GM23338 (cell line): ENCODE measurements around the gene CERS5. TPM values are rescaled to one million over a fixed set of nuclear protein-coding genes. Genes with fewer than 3 reads are reported as not detected.

Experiments used
- ATAC-seq: fragments of 200-7000 bp; cut with Tn5 transposase; 3 replicates; pipeline ENCODE4 v1.9.1; 2020
- DNase-seq: peaks from one replicate; pipeline ENCODE4 v3.0.0-alpha.2; 2015; ENCODE audit warnings: low spot score
- H2AFZ ChIP-seq: fragments of 200-600 bp; sonication (generic); 2 replicates; pipeline ENCODE4 v1.8.0; 2016; ENCODE audit warnings: antibody characterized with exemption, mild to moderate bottlenecking, moderate library complexity
- H3F3A ChIP-seq: fragments of 200-600 bp; sonication (generic); replicated peaks from 2 replicates; pipeline ENCODE4 v1.8.0; 2017; ENCODE audit warnings: antibody characterized with exemption, mixed run types, low read depth
- H3K27ac ChIP-seq: fragments of 200-600 bp; sonication (generic); 2 replicates; pipeline ENCODE4 v1.6.1; 2016; ENCODE audit warnings: low read depth
- H3K27me3 ChIP-seq: fragments of 200-600 bp; sonication (generic); 2 replicates; pipeline ENCODE4 v1.8.0; 2016; ENCODE audit warnings: mild to moderate bottlenecking, mixed run types, moderate library complexity; ENCODE audit not compliant: insufficient read depth
- H3K36me3 ChIP-seq: fragments of 200-600 bp; sonication (generic); 2 replicates; pipeline ENCODE4 v1.8.0; 2016; ENCODE audit warnings: mild to moderate bottlenecking; ENCODE audit not compliant: insufficient read depth
- H3K4me1 ChIP-seq: fragments of 200-600 bp; sonication (generic); 2 replicates; pipeline ENCODE4 v1.8.0; 2016; ENCODE audit warnings: mild to moderate bottlenecking, moderate library complexity; ENCODE audit not compliant: insufficient read depth
- H3K4me2 ChIP-seq: fragments of 200-600 bp; sonication (generic); 2 replicates; pipeline ENCODE4 v1.7.1; 2017; ENCODE audit warnings: mixed run types
- H3K4me3 ChIP-seq: fragments of 200-600 bp; sonication (generic); 2 replicates; pipeline ENCODE4 v1.6.1; 2016; ENCODE audit warnings: mixed run types
- H3K79me2 ChIP-seq: fragments of 200-600 bp; sonication (generic); replicated peaks from 2 replicates; pipeline ENCODE4 v1.8.0; 2017; ENCODE audit warnings: mild to moderate bottlenecking; ENCODE audit not compliant: insufficient read depth
- H3K9me2 ChIP-seq: fragments of 200-600 bp; sonication (generic); 2 replicates; pipeline ENCODE4 v1.8.0; 2017; ENCODE audit not compliant: insufficient read depth
- H4K20me1 ChIP-seq: fragments of 200-600 bp; sonication (generic); replicated peaks from 2 replicates; pipeline ENCODE4 v1.8.0; 2017; ENCODE audit warnings: mild to moderate bottlenecking; ENCODE audit not compliant: insufficient read depth
- H3K27ac Mint-ChIP-seq: 2 replicates; pipeline ENCODE4 v1.8.0; 2020; ENCODE audit warnings: inconsistent platforms, mild to moderate bottlenecking, moderate library complexity, mixed read lengths
- H3K27me3 Mint-ChIP-seq: 3 replicates; pipeline ENCODE4 v1.8.0; 2022; ENCODE audit warnings: low read depth, mild to moderate bottlenecking, moderate library complexity, mixed read lengths, inconsistent platforms; ENCODE audit not compliant: insufficient read depth, poor library complexity
- H3K36me3 Mint-ChIP-seq: 3 replicates; pipeline ENCODE4 v1.8.0; 2021; ENCODE audit warnings: low read depth, mild to moderate bottlenecking, inconsistent platforms, moderate library complexity, mixed read lengths
- H3K4me1 Mint-ChIP-seq: 3 replicates; pipeline ENCODE4 v1.8.0; 2020; ENCODE audit warnings: mild to moderate bottlenecking, inconsistent platforms, mixed read lengths
- H3K4me3 Mint-ChIP-seq: 3 replicates; pipeline ENCODE4 v1.8.0; 2021; ENCODE audit warnings: moderate library complexity, mild to moderate bottlenecking, inconsistent platforms, mixed read lengths
- H3K9me3 Mint-ChIP-seq: 3 replicates; pipeline ENCODE4 v1.8.0; 2020; ENCODE audit warnings: moderate library complexity, mild to moderate bottlenecking, inconsistent platforms, mixed read lengths
- CREB1 ChIP-seq: fragments of 250-450 bp; sonication (Bioruptor Pico); IDR thresholded peaks from 2 replicates; pipeline ENCODE4 v1.5.0; 2020; ENCODE audit warnings: low read depth, mild to moderate bottlenecking, moderate library complexity
- CTCF ChIP-seq, 2 experiments: fragments of 200-600 bp in 1 of 2; sonication (generic) in 1 of 2; conservative IDR thresholded peaks; 2 replicates each; pipeline versions ENCODE4 v1.5.1 to v1.6.1; 2016 to 2017; ENCODE audit warnings: antibody characterized with exemption in 2 of 2, low read depth in 2 of 2, mild to moderate bottlenecking in 2 of 2, moderate library complexity in 1 of 2
- EZH2 ChIP-seq: fragments of 200-600 bp; sonication (generic); IDR thresholded peaks from one replicate; pipeline ENCODE4 v1.8.0; 2017; ENCODE audit warnings: antibody characterized with exemption, mild to moderate bottlenecking, low read depth; ENCODE audit not compliant: unreplicated experiment
- EZH2phosphoT487 ChIP-seq: fragments of 200-600 bp; sonication (generic); IDR thresholded peaks from one replicate; pipeline ENCODE4 v1.8.1; 2018; ENCODE audit warnings: antibody characterized with exemption; ENCODE audit not compliant: unreplicated experiment
- JUNB ChIP-seq: IDR thresholded peaks from one replicate; pipeline ENCODE4 v1.6.1; 2016; ENCODE audit warnings: antibody characterized with exemption; ENCODE audit not compliant: unreplicated experiment
- NANOG ChIP-seq: IDR thresholded peaks from 2 replicates; pipeline ENCODE4 v1.6.1; 2016; ENCODE audit warnings: antibody characterized with exemption, borderline replicate concordance
- POLR2AphosphoS5 ChIP-seq: IDR thresholded peaks from 2 replicates; pipeline ENCODE4 v1.6.1; 2016; ENCODE audit warnings: antibody characterized with exemption, low read depth
- STAT1 ChIP-seq: IDR thresholded peaks from one replicate; pipeline ENCODE4 v1.6.1; 2016; ENCODE audit warnings: antibody characterized with exemption; ENCODE audit not compliant: unreplicated experiment
- ZNF114 ChIP-seq: fragments of 250-450 bp; sonication (Bioruptor Pico); IDR thresholded peaks from 2 replicates; pipeline ENCODE4 v1.5.0; 2020; ENCODE audit warnings: mild to moderate bottlenecking, moderate library complexity
- ZNF331 ChIP-seq: fragments of 250-450 bp; sonication (Bioruptor Pico); IDR thresholded peaks from 2 replicates; pipeline ENCODE4 v1.5.0; 2020; ENCODE audit warnings: low read depth, mild to moderate bottlenecking, moderate library complexity
- polyA plus RNA-seq: library from polyadenylated mRNA; unstranded; fragments of >200 nt; fragmentation: Nextera tagmentation; extraction: Ambion mirVana; gene quantifications from 2 replicates; pipeline ENCODE4 v1.2.1, GENCODE V29; 2016
- total RNA-seq: library from RNA; depleted of rRNA; stranded (reverse); fragments of >200 nt; shearing (Covaris generic); gene quantifications from 2 replicates; pipeline ENCODE4 v1.2.3, GENCODE V29; 2014
- TF ChIP-seq, protein P1 (sequence below): IDR thresholded peaks from 2 replicates; pipeline ENCODE4 v1.6.1; 2016; ENCODE audit warnings: antibody characterized with exemption
- TF ChIP-seq, protein P2 (sequence below): IDR thresholded peaks from one replicate; pipeline ENCODE4 v1.6.1; 2018; ENCODE audit warnings: antibody characterized with exemption; ENCODE audit not compliant: unreplicated experiment
- TF ChIP-seq, protein P3 (sequence below): fragments of 250-450 bp; sonication (Bioruptor Pico); IDR thresholded peaks from 2 replicates; pipeline ENCODE4 v1.5.0; 2020; ENCODE audit warnings: mild to moderate bottlenecking, moderate library complexity

CERS5 gene
- total and polyA plus RNA-seq, 2 experiments from 2014 or later, result 42.7 to 56.5 TPM

GRCh38 chr12:50212071-50212467 is 44.9 kb upstream of the CERS5 start:
- no peaks in the 10 kb centered on the region for H3K36me3 ChIP-seq
- no peaks in the 10 kb centered on the region; the same call in 2 of the 3 replicates for H3K9me3 Mint-ChIP-seq
- peaks cover 7% of the 10 kb centered on the region; the same call in 1 of the 3 replicates for H3K36me3 Mint-ChIP-seq
- no peaks in the 10 kb centered on the region for H3F3A ChIP-seq
- no peak for DNase-seq
- H3K4me1 ChIP-seq, result 0 out of 2 replicates have a peak, but pooled peaks cover 16% of the 10 kb centered on the region
- H3K27ac Mint-ChIP-seq, result no peak overlapping the region
- H3K4me3 Mint-ChIP-seq, result no peak overlapping the region
- H3K79me2 ChIP-seq, result peaks cover 68% of the 10 kb centered on the region
- ATAC-seq, result no peak
- H4K20me1 ChIP-seq, result peaks cover 5% of the 10 kb centered on the region
- H3K27me3 Mint-ChIP-seq, result peaks cover 2% of the 10 kb centered on the region
- no peak overlapping the region for H2AFZ ChIP-seq
- H3K27ac ChIP-seq, result no peak overlapping the region
- TF ChIP-seq EZH2phosphoT487 (no peak), POLR2AphosphoS5 (no peak), STAT1 (no peak), JUNB (no peak), CREB1 (CRISPR knock-in tag) (no peak), CTCF (conservative IDR thresholded peaks at IDR 0.05; ENCODE audit: low read depth in 2 of 2) (no peak), EZH2 (no peak), ZNF114 (CRISPR knock-in tag) (no peak), ZNF331 (CRISPR knock-in tag) (no peak), NANOG (no peak)
- TF ChIP-seq, protein P1, sequence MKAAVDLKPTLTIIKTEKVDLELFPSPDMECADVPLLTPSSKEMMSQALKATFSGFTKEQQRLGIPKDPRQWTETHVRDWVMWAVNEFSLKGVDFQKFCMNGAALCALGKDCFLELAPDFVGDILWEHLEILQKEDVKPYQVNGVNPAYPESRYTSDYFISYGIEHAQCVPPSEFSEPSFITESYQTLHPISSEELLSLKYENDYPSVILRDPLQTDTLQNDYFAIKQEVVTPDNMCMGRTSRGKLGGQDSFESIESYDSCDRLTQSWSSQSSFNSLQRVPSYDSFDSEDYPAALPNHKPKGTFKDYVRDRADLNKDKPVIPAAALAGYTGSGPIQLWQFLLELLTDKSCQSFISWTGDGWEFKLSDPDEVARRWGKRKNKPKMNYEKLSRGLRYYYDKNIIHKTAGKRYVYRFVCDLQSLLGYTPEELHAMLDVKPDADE, result no peak
- TF ChIP-seq, protein P2, sequence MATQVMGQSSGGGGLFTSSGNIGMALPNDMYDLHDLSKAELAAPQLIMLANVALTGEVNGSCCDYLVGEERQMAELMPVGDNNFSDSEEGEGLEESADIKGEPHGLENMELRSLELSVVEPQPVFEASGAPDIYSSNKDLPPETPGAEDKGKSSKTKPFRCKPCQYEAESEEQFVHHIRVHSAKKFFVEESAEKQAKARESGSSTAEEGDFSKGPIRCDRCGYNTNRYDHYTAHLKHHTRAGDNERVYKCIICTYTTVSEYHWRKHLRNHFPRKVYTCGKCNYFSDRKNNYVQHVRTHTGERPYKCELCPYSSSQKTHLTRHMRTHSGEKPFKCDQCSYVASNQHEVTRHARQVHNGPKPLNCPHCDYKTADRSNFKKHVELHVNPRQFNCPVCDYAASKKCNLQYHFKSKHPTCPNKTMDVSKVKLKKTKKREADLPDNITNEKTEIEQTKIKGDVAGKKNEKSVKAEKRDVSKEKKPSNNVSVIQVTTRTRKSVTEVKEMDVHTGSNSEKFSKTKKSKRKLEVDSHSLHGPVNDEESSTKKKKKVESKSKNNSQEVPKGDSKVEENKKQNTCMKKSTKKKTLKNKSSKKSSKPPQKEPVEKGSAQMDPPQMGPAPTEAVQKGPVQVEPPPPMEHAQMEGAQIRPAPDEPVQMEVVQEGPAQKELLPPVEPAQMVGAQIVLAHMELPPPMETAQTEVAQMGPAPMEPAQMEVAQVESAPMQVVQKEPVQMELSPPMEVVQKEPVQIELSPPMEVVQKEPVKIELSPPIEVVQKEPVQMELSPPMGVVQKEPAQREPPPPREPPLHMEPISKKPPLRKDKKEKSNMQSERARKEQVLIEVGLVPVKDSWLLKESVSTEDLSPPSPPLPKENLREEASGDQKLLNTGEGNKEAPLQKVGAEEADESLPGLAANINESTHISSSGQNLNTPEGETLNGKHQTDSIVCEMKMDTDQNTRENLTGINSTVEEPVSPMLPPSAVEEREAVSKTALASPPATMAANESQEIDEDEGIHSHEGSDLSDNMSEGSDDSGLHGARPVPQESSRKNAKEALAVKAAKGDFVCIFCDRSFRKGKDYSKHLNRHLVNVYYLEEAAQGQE, result no peak
- TF ChIP-seq, protein P3, sequence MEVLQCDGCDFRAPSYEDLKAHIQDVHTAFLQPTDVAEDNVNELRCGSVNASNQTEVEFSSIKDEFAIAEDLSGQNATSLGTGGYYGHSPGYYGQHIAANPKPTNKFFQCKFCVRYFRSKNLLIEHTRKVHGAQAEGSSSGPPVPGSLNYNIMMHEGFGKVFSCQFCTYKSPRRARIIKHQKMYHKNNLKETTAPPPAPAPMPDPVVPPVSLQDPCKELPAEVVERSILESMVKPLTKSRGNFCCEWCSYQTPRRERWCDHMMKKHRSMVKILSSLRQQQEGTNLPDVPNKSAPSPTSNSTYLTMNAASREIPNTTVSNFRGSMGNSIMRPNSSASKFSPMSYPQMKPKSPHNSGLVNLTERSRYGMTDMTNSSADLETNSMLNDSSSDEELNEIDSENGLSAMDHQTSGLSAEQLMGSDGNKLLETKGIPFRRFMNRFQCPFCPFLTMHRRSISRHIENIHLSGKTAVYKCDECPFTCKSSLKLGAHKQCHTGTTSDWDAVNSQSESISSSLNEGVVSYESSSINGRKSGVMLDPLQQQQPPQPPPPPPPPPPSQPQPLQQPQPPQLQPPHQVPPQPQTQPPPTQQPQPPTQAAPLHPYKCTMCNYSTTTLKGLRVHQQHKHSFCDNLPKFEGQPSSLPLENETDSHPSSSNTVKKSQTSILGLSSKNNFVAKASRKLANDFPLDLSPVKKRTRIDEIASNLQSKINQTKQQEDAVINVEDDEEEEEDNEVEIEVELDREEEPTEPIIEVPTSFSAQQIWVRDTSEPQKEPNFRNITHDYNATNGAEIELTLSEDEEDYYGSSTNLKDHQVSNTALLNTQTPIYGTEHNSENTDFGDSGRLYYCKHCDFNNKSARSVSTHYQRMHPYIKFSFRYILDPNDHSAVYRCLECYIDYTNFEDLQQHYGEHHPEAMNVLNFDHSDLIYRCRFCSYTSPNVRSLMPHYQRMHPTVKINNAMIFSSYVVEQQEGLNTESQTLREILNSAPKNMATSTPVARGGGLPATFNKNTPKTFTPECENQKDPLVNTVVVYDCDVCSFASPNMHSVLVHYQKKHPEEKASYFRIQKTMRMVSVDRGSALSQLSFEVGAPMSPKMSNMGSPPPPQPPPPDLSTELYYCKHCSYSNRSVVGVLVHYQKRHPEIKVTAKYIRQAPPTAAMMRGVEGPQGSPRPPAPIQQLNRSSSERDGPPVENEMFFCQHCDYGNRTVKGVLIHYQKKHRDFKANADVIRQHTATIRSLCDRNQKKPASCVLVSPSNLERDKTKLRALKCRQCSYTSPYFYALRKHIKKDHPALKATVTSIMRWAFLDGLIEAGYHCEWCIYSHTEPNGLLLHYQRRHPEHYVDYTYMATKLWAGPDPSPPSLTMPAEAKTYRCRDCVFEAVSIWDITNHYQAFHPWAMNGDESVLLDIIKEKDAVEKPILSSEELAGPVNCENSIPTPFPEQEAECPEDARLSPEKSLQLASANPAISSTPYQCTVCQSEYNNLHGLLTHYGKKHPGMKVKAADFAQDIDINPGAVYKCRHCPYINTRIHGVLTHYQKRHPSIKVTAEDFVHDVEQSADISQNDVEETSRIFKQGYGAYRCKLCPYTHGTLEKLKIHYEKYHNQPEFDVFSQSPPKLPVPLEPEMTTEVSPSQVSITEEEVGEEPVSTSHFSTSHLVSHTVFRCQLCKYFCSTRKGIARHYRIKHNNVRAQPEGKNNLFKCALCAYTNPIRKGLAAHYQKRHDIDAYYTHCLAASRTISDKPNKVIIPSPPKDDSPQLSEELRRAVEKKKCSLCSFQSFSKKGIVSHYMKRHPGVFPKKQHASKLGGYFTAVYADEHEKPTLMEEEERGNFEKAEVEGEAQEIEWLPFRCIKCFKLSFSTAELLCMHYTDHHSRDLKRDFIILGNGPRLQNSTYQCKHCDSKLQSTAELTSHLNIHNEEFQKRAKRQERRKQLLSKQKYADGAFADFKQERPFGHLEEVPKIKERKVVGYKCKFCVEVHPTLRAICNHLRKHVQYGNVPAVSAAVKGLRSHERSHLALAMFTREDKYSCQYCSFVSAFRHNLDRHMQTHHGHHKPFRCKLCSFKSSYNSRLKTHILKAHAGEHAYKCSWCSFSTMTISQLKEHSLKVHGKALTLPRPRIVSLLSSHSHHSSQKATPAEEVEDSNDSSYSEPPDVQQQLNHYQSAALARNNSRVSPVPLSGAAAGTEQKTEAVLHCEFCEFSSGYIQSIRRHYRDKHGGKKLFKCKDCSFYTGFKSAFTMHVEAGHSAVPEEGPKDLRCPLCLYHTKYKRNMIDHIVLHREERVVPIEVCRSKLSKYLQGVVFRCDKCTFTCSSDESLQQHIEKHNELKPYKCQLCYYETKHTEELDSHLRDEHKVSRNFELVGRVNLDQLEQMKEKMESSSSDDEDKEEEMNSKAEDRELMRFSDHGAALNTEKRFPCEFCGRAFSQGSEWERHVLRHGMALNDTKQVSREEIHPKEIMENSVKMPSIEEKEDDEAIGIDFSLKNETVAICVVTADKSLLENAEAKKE, result no peak
- no peak overlapping the region for H3K4me3 ChIP-seq
- no peaks in the 10 kb centered on the region for H3K9me2 ChIP-seq
- H3K27me3 ChIP-seq, result no peaks in the 10 kb centered on the region
- peaks cover 11% of the 10 kb centered on the region; the same call in 2 of the 3 replicates for H3K4me1 Mint-ChIP-seq
- no peak overlapping the region for H3K4me2 ChIP-seq
